T-helper 2 cell treated with Interferon-gamma antibody and Interleukin-4, amounts not matched to agents 5 μg/mL and 100 μg/mL, for 36 hours (primary cell): Measurements from ENCODE around the gene MPI.
A peak's percentile ranks its signal among the peaks of the same experiment; 100 is the strongest.

ENCODE experiments used
- DNase-seq: peaks from one replicate; pipeline ENCODE4 v3.0.0; 2021; ENCODE audit warnings: low spot score
- H3K27ac Mint-ChIP-seq: one replicate; pipeline ENCODE4 v1.8.0; 2021; ENCODE audit warnings: mild to moderate bottlenecking, mixed read lengths
- H3K27me3 Mint-ChIP-seq: one replicate; pipeline ENCODE4 v1.8.0; 2021; ENCODE audit warnings: low read depth, mixed read lengths
- H3K36me3 Mint-ChIP-seq: one replicate; pipeline ENCODE4 v1.8.0; 2021; ENCODE audit warnings: low read depth, mixed read lengths
- H3K4me1 Mint-ChIP-seq: one replicate; pipeline ENCODE4 v1.8.0; 2021; ENCODE audit warnings: low read depth, mixed read lengths
- H3K4me3 Mint-ChIP-seq: one replicate; pipeline ENCODE4 v1.8.0; 2022; ENCODE audit warnings: mild to moderate bottlenecking, moderate library complexity, mixed read lengths
- H3K9me3 Mint-ChIP-seq: one replicate; pipeline ENCODE4 v1.8.0; 2021; ENCODE audit warnings: mixed read lengths

MPI gene, protein sequence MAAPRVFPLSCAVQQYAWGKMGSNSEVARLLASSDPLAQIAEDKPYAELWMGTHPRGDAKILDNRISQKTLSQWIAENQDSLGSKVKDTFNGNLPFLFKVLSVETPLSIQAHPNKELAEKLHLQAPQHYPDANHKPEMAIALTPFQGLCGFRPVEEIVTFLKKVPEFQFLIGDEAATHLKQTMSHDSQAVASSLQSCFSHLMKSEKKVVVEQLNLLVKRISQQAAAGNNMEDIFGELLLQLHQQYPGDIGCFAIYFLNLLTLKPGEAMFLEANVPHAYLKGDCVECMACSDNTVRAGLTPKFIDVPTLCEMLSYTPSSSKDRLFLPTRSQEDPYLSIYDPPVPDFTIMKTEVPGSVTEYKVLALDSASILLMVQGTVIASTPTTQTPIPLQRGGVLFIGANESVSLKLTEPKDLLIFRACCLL

GRCh38 chr15:74889883-74890664, at the start of gene MPI:
TSS of gene MPI (plus strand) at chr15:74890042. CDS start at chr15:74890074, 32 bp downstream.
- H3K4me1 Mint-ChIP-seq = peaks cover 40% of the 10 kb centered on the region
- H3K27ac Mint-ChIP-seq = peak within 1 kb of the TSS; percentile 83
- DNase-seq = peak; percentile 90
- peak within 1 kb of the TSS; percentile 89 for H3K4me3 Mint-ChIP-seq
- H3K27me3 Mint-ChIP-seq = no peaks in the 10 kb centered on the region
- H3K36me3 Mint-ChIP-seq = peaks cover 26% of the 10 kb centered on the region
- H3K9me3 Mint-ChIP-seq = no peaks in the 10 kb centered on the region

GRCh38 chr15:74840851-74841775, 48.7 kb upstream of the MPI start:
- Mint-ChIP-seq H3K27ac (peak overlapping the region; percentile 53), H3K4me1 (peaks cover 39% of the 10 kb centered on the region), H3K4me3 (peak overlapping the region; percentile 91), H3K27me3 (no peaks in the 10 kb centered on the region), H3K36me3 (peaks cover 42% of the 10 kb centered on the region), H3K9me3 (no peaks in the 10 kb centered on the region)
- DNase-seq = no peak

DNA sequence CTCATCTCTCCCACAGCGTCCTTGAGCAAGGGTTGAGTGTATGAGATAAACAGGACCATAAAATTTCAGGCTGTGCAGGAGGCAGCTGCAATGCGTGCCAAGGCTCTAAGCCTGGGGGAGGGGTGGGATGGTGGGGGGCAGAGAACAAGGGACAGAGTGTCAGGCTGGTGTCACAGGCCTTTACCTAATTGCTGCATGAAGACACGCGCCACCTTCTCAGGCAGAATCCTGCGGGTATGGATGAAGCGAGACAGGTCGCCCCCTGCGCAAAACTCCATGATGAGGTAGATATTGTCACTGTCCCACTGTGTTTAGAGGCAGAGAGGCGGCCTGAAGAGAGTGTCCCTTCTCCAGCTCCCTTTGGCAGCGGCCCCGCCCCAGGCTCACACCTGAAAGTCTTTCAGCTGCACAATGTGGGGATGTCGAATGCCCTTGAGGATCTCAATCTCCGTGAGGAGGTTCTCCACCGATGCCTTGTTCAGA, 47.9 kb upstream of the MPI start:
- H3K4me1 Mint-ChIP-seq = peaks cover 44% of the 10 kb centered on the region
- H3K4me3 Mint-ChIP-seq = peak overlapping the region; percentile 91
- H3K27me3 Mint-ChIP-seq = no peaks in the 10 kb centered on the region
- H3K27ac Mint-ChIP-seq = peak overlapping the region; percentile 53
- DNase-seq = no peak
- H3K36me3 Mint-ChIP-seq = peaks cover 43% of the 10 kb centered on the region
- H3K9me3 Mint-ChIP-seq = no peaks in the 10 kb centered on the region

GRCh38 chr15:74842581-74843444, 47.0 kb upstream of the MPI start, which contains the start of gene ULK3:
TSS of gene ULK3 (minus strand) at chr15:74843156. CDS start at chr15:74843105, 51 bp downstream.
- H3K27me3 Mint-ChIP-seq = no peaks in the 10 kb centered on the region
- H3K4me3 Mint-ChIP-seq = peak within 1 kb of the TSS; percentile 91

GRCh38 chr15:74843445-74843828, 46.4 kb upstream of the MPI start:
- H3K27ac Mint-ChIP-seq = peak overlapping the region; percentile 90
- peaks cover 47% of the 10 kb centered on the region for H3K4me1 Mint-ChIP-seq
- H3K36me3 Mint-ChIP-seq = peaks cover 55% of the 10 kb centered on the region
- H3K9me3 Mint-ChIP-seq = no peaks in the 10 kb centered on the region
- H3K4me3 Mint-ChIP-seq = peak overlapping the region; percentile 76
- H3K27me3 Mint-ChIP-seq = no peaks in the 10 kb centered on the region
- no peak for DNase-seq

More at GRCh38 chr15:74842581-74843444, 47.0 kb upstream of the MPI start, which contains the start of gene ULK3:
- Mint-ChIP-seq H3K36me3 (peaks cover 51% of the 10 kb centered on the region), H3K27ac (peak within 1 kb of the TSS; percentile 97), H3K4me1 (peaks cover 47% of the 10 kb centered on the region), H3K9me3 (no peaks in the 10 kb centered on the region)
- DNase-seq = peak; percentile 93

DNA sequence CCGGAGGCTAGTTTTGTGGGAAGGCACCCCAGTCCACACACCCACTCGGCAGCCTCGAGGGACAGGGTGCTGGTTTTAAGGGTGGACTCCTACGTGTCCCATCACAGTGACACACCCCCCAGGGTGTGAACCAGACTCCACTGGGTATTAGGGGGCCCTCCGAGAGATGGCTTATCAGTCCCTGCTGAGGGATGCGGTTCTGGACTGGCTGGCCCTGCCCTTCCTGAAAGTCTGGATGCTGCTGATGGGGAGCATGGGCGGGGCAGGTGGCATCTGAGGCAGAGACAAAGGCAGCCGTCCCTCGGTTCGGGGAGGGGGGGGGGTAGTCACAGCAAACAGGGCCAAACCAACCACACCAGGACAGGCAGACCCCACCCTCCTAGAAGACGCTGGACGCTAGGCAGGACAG, 45.9 kb upstream of the MPI start:
- Mint-ChIP-seq H3K27ac (peak overlapping the region; percentile 97), H3K4me1 (peaks cover 47% of the 10 kb centered on the region), H3K27me3 (no peaks in the 10 kb centered on the region), H3K4me3 (peak overlapping the region; percentile 76), H3K9me3 (no peaks in the 10 kb centered on the region), H3K36me3 (peaks cover 57% of the 10 kb centered on the region)
- DNase-seq = no peak

DNA sequence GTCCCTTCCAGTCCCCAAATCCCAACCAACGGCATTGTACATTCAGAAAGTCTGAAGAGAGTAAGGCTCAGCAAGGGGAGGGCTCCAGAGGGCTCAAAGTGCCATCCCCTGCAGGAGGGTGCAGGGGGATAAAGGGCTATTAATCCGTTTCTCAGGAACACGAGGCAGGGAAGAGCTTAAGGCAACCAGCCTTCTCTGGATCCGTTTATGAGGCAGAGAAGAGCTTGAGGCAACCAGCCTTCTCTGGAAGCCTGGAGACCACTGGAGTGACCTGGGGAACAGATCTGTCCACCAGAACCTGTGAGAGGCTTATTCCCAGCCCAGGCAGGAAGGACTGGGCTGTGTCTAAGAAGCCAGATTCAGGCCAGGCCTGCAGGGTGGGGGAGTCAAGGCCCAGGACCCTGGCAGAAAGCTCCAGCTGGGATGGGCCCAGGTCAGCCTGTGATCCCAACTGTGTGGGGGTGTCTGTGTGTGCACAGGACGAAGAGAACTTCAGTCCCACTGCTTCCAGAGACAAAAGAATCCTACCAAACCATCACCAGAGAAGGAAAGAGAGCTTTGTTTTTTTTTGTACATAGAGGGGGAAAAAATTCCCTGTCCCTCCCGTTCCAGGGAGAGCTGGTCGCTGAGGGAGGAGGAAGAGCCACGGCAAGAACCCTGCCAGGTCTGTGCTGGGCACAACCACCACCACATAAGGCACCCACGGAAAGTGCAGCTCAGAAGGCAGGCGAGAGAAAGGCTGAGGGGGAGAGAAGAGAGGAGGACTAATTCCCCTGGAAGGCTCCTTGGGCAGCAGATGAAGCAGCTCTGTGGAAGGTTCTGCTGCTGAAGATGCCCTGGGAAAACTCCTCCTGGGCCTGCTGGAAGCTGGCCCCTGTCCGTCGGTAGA, 45.3 kb upstream of the MPI start:
- peak overlapping the region; percentile 97 for H3K27ac Mint-ChIP-seq
- peak overlapping the region; percentile 76 for H3K4me3 Mint-ChIP-seq
- H3K4me1 Mint-ChIP-seq = peaks cover 47% of the 10 kb centered on the region
- no peak for DNase-seq
- no peaks in the 10 kb centered on the region for H3K9me3 Mint-ChIP-seq
- H3K36me3 Mint-ChIP-seq = peaks cover 57% of the 10 kb centered on the region
- no peaks in the 10 kb centered on the region for H3K27me3 Mint-ChIP-seq

- Mint-ChIP-seq H3K27ac (peak overlapping the region; percentile 97), H3K36me3 (peaks cover 60% of the 10 kb centered on the region), H3K4me3 (peak overlapping the region; percentile 76), H3K4me1 (peaks cover 47% of the 10 kb centered on the region), H3K27me3 (no peaks in the 10 kb centered on the region), H3K9me3 (no peaks in the 10 kb centered on the region)
- DNase-seq = peak; percentile 65
Measured at GRCh38 chr15:74845208-74845568, 44.7 kb upstream of the MPI start.

GRCh38 chr15:74845581-74845980, 44.3 kb upstream of the MPI start:
- H3K27ac Mint-ChIP-seq = peak overlapping the region; percentile 97
- no peaks in the 10 kb centered on the region for H3K9me3 Mint-ChIP-seq
- no peaks in the 10 kb centered on the region for H3K27me3 Mint-ChIP-seq
- no peak for DNase-seq
- H3K36me3 Mint-ChIP-seq = peaks cover 60% of the 10 kb centered on the region
- peak overlapping the region; percentile 76 for H3K4me3 Mint-ChIP-seq
- peaks cover 47% of the 10 kb centered on the region for H3K4me1 Mint-ChIP-seq

GRCh38 chr15:74847432-74847831, 42.4 kb upstream of the MPI start:
- H3K36me3 Mint-ChIP-seq = peaks cover 55% of the 10 kb centered on the region
- H3K9me3 Mint-ChIP-seq = no peaks in the 10 kb centered on the region
- H3K4me1 Mint-ChIP-seq = peaks cover 30% of the 10 kb centered on the region
- H3K27ac Mint-ChIP-seq = no peak overlapping the region
- H3K4me3 Mint-ChIP-seq = no peak overlapping the region
- H3K27me3 Mint-ChIP-seq = no peaks in the 10 kb centered on the region
- no peak for DNase-seq

- H3K36me3 Mint-ChIP-seq = peaks cover 52% of the 10 kb centered on the region
Measured at GRCh38 chr15:74850393-74850792, 39.4 kb upstream of the MPI start.

DNA sequence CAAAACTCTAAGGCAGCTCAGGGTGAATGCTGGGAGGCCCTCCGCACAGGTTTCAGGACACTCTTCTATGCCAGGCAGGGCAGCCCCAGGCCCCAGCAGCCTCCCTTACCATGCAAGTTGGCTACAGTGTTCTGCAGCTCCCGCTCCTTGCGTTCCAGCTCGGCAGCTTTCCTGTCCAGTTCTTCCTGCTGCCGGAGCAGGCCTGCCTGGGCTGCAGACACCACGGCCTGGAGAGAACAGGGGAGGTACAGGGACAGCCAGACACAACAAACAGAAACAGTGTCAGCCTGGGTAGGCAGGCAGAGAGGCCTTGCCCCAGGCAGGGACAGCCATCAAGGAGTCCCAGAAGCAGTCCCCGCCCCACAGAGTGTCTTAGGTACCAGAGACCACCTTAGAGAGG, 37.9 kb upstream of the MPI start:
- no peak overlapping the region for H3K27ac Mint-ChIP-seq

More at GRCh38 chr15:74850393-74850792, 39.4 kb upstream of the MPI start:
- H3K4me3 Mint-ChIP-seq = no peak overlapping the region
- no peaks in the 10 kb centered on the region for H3K9me3 Mint-ChIP-seq
- H3K27ac Mint-ChIP-seq = no peak overlapping the region
- no peak for DNase-seq
- peaks cover 14% of the 10 kb centered on the region for H3K4me1 Mint-ChIP-seq
- H3K27me3 Mint-ChIP-seq = no peaks in the 10 kb centered on the region

More for the DNA sequence above, 37.9 kb upstream of the MPI start:
- Mint-ChIP-seq H3K4me1 (peaks cover 13% of the 10 kb centered on the region), H3K36me3 (peaks cover 47% of the 10 kb centered on the region), H3K4me3 (no peak overlapping the region), H3K27me3 (no peaks in the 10 kb centered on the region), H3K9me3 (no peaks in the 10 kb centered on the region)
- DNase-seq = no peak
